GM12891 (cell line): ENCODE results near the gene LHFPL6.

Experiments used
- POLR2A ChIP-seq: IDR thresholded peaks from 2 replicates; pipeline ENCODE4 v1.6.1; 2011; ENCODE audit warnings: low read depth, low read length, control low read depth
- POLR2AphosphoS5 ChIP-seq: IDR thresholded peaks from 2 replicates; pipeline ENCODE4 v1.6.1; 2011; ENCODE audit warnings: low read depth, low read length, control low read depth
- SPI1 ChIP-seq: IDR thresholded peaks from 2 replicates; pipeline ENCODE4 v1.6.1; 2011; ENCODE audit warnings: low read depth, low read length, control low read depth
- TAF1 ChIP-seq: IDR thresholded peaks from 2 replicates; pipeline ENCODE4 v1.6.1; 2011; ENCODE audit warnings: low read depth, low read length, control low read depth

DNA sequence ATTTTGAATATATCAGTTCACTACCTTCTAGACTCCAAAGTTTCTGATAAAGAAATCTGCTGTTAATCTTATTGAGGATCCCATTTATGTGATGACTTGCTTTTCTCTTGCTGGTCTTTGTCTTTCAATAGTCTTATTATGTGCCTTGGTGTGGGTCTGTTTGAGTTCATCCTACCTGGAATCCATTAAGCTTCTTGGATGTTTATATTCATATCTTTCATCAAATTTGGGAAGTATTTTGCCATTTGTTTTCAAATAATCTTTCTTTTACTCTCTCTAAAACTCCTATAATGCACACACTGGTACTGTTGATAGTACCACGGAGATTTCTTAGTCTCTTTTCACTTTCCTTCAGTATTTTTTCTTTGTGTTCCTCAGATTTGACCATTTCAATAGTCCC is 28.3 kb upstream of the LHFPL6 start:
- TF ChIP-seq POLR2A, result no peak
- no peak for TF ChIP-seq SPI1
- TF ChIP-seq POLR2AphosphoS5, result no peak
- TF ChIP-seq TAF1, result no peak
